CD14-positive monocyte (primary cell): ENCODE data around the gene TUBGCP3. TPM values are rescaled to one million over a fixed set of nuclear protein-coding genes. Genes with fewer than 3 reads are reported as not detected.

Experiments
- DNase-seq, 3 donors: peaks; one replicate each; pipeline ENCODE4 v3.0.0-alpha.2; 2011 to 2022
- H2AFZ ChIP-seq: 2 replicates; pipeline ENCODE4 v1.6.0; 2012; ENCODE audit warnings: mild to moderate bottlenecking, low read depth, low read length, inconsistent platforms; ENCODE audit not compliant: insufficient read depth, poor library complexity, severe bottlenecking
- H3K27ac ChIP-seq, 2 donors: 1 replicate in 1 of 2; 2 replicates in 1 of 2; pipeline ENCODE4 v1.5.1; 2012 to 2013; ENCODE audit warnings: low read length in 2 of 2, control low read depth in 1 of 2, inconsistent platforms in 1 of 2, low read depth in 1 of 2, mild to moderate bottlenecking in 1 of 2
- H3K27me3 ChIP-seq, 2 donors: one replicate each; pipeline versions ENCODE4 v1.6.0 to v1.6.1; 2011 to 2013; ENCODE audit warnings: low read length in 2 of 2; ENCODE audit not compliant: control insufficient read depth in 2 of 2, insufficient read depth in 2 of 2
- H3K36me3 ChIP-seq, 2 donors: replicated peaks in 1 of 2; 1 replicate in 1 of 2; 2 replicates in 1 of 2; pipeline versions ENCODE4 v1.5.1 to v1.6.1; 2012 to 2013; ENCODE audit warnings: low read length in 2 of 2, control low read depth in 1 of 2, inconsistent platforms in 1 of 2, mild to moderate bottlenecking in 1 of 2; ENCODE audit not compliant: insufficient read depth in 2 of 2, control insufficient read depth in 1 of 2
- H3K4me1 ChIP-seq, 2 donors: 1 replicate in 1 of 2; 2 replicates in 1 of 2; pipeline versions ENCODE4 v1.5.1 to v1.6.1; 2012 to 2013; ENCODE audit warnings: low read length in 2 of 2, control low read depth in 1 of 2, inconsistent platforms in 1 of 2, mild to moderate bottlenecking in 1 of 2, moderate library complexity in 1 of 2; ENCODE audit not compliant: insufficient read depth in 2 of 2, control insufficient read depth in 1 of 2
- H3K4me2 ChIP-seq: replicated peaks from 2 replicates; pipeline ENCODE3; 2012; ENCODE audit warnings: low read length, moderate library complexity, mild to moderate bottlenecking; ENCODE audit not compliant: poor library complexity, severe bottlenecking; ENCODE audit errors: extremely low read depth
- H3K4me3 ChIP-seq, 3 experiments: fragments of 200-600 bp in 1 of 3; sonication (generic) in 1 of 3; replicated peaks in 1 of 3; 1 replicate in 2 of 3; 2 replicates in 1 of 3; pipeline ENCODE4 v1.5.1; 2011 to 2013; ENCODE audit warnings: low read length in 3 of 3, mild to moderate bottlenecking in 3 of 3, control low read depth in 2 of 3, low read depth in 2 of 3, inconsistent platforms in 1 of 3, moderate library complexity in 1 of 3
- H3K79me2 ChIP-seq: 2 replicates; pipeline ENCODE4 v1.6.0; 2012; ENCODE audit warnings: mild to moderate bottlenecking, control low read depth, inconsistent platforms, low read length, moderate library complexity; ENCODE audit not compliant: insufficient read depth
- H3K9ac ChIP-seq: 2 replicates; pipeline ENCODE4 v1.6.0; 2017; ENCODE audit warnings: low read length, mild to moderate bottlenecking; ENCODE audit not compliant: insufficient read depth, poor library complexity, severe bottlenecking
- H3K9me3 ChIP-seq, 2 donors: replicated peaks in 1 of 2; 1 replicate in 1 of 2; 2 replicates in 1 of 2; pipeline versions ENCODE4 v1.5.1 to v1.6.1; 2012 to 2013; ENCODE audit warnings: low read length in 2 of 2, control low read depth in 1 of 2; ENCODE audit not compliant: control insufficient read depth in 1 of 2, insufficient read depth in 1 of 2
- H4K20me1 ChIP-seq: 2 replicates; pipeline ENCODE4 v1.6.0; 2012; ENCODE audit warnings: mild to moderate bottlenecking, low read length, control low read depth, moderate library complexity; ENCODE audit not compliant: insufficient read depth
- H3K27ac Mint-ChIP-seq, 7 donors: one replicate each; pipeline ENCODE4 v1.8.0; 2020; ENCODE audit warnings: mild to moderate bottlenecking in 7 of 7, mixed read lengths in 7 of 7, moderate library complexity in 6 of 7, inconsistent platforms in 2 of 7
- H3K27me3 Mint-ChIP-seq, 3 donors: one replicate each; pipeline ENCODE4 v1.8.0; 2021 to 2022; ENCODE audit warnings: low read depth in 3 of 3, mild to moderate bottlenecking in 3 of 3, mixed read lengths in 3 of 3, moderate library complexity in 3 of 3, inconsistent platforms in 1 of 3
- H3K36me3 Mint-ChIP-seq, 2 donors: one replicate each; pipeline ENCODE4 v1.8.0; 2020; ENCODE audit warnings: mixed read lengths in 2 of 2, inconsistent platforms in 1 of 2, mild to moderate bottlenecking in 1 of 2
- H3K4me1 Mint-ChIP-seq: one replicate; pipeline ENCODE4 v1.8.0; 2020; ENCODE audit warnings: mild to moderate bottlenecking, mixed read lengths
- H3K4me3 Mint-ChIP-seq, 2 donors: one replicate each; pipeline ENCODE4 v1.8.0; 2020; ENCODE audit warnings: mild to moderate bottlenecking in 2 of 2, mixed read lengths in 2 of 2, moderate library complexity in 1 of 2
- H3K9me3 Mint-ChIP-seq, 7 donors: one replicate each; pipeline ENCODE4 v1.8.0; 2020 to 2022; ENCODE audit warnings: mixed read lengths in 7 of 7, mild to moderate bottlenecking in 6 of 7, moderate library complexity in 6 of 7, inconsistent platforms in 2 of 7
- CTCF ChIP-seq: fragments of 200-600 bp; IDR thresholded peaks from one replicate; pipeline ENCODE4 v1.8.0; 2022; ENCODE audit warnings: antibody characterized with exemption, mild to moderate bottlenecking
- WGBS: methylation state at CpG from one replicate; pipeline ENCODE4 v1.1.5; 2013; ENCODE audit warnings: missing lambda C conversion rate; ENCODE audit not compliant: insufficient coverage; 5-methylcytosine and 5-hydroxymethylcytosine counted together
- intact Hi-C, 2 donors: fragments of 100-400 bp; cut with micrococcal nuclease; formaldehyde crosslinking; loops; one replicate each; pipeline versions ENCODE4 v1.15.0 to v1.15.1; 2023
- polyA plus RNA-seq, 3 donors: library from polyadenylated mRNA; depleted of rRNA in 1 of 3; unstranded in 2 of 3; stranded (reverse) in 1 of 3; fragments of 300-500 nt in 2 of 3; fragments of >200 nt in 1 of 3; fragmentation: Illumina TruSeq in 2 of 3; gene quantifications; 1 replicate in 2 of 3; 2 replicates in 1 of 3; pipeline ENCODE4 v1.2.3, GENCODE V29; 2012 to 2021

Gene TUBGCP3
- polyA plus RNA-seq, 3 donors: 25.4 to 47.1 (median 34.1) TPM

DNA sequence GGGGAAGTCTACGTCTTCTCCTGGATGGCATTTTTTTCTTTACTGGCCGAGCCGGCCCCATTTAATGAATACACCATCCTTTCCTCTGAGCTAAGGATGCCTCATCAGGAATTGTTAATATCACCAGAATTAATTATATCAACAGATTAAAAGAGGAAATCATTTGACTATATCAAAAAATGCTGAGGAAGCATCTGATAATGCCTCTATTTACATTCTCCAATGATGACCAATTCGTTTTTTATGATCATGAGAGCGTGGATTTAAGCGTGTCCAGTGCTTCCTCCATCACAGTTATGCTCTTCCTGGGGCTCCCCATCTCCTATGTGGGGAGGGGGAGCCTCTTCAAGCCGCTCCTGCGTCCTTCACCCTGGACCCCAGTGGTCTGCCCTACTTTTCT is 58.7 kb downstream of the TUBGCP3 start:
- Mint-ChIP-seq H3K27ac (no peak overlapping the region), H3K27me3 (no peaks in the 10 kb centered on the region), H3K36me3 (peaks cover 5 to 6% of the 10 kb centered on the region in 2 donors), H3K4me1 (no peaks in the 10 kb centered on the region), H3K4me3 (no peak overlapping the region), H3K9me3 (no peaks in the 10 kb centered on the region)
- TF ChIP-seq CTCF: no peak
- H4K20me1 ChIP-seq: peaks cover 3% of the 10 kb centered on the region
- DNase-seq: no peak
- WGBS: 100% methylated on average over 1 of the region's 8 CpGs
- peaks cover 24 to 48% of the 10 kb centered on the region in 2 donors for H3K36me3 ChIP-seq
- no peaks in the 10 kb centered on the region for H3K27me3 ChIP-seq
- peaks cover 2% of the 10 kb centered on the region for H3K79me2 ChIP-seq
- no peak overlapping the region for H2AFZ ChIP-seq
- H3K4me3 ChIP-seq: no peak overlapping the region
- no peak overlapping the region for H3K27ac ChIP-seq
- H3K9me3 ChIP-seq: no peaks in the 10 kb centered on the region
- no peak overlapping the region for H3K4me2 ChIP-seq
- H3K4me1 ChIP-seq: no peaks in the 10 kb centered on the region
- no peak overlapping the region for H3K9ac ChIP-seq
- intact Hi-C loops: no loop called here

GRCh38 chr13:112526146-112526853 is 61.7 kb downstream of the TUBGCP3 start:
- peaks cover 3% of the 10 kb centered on the region for H4K20me1 ChIP-seq
- no peak overlapping the region for H3K4me3 Mint-ChIP-seq
- no peak overlapping the region for H2AFZ ChIP-seq
- no peaks in the 10 kb centered on the region for H3K27me3 Mint-ChIP-seq
- no peak overlapping the region for H3K4me3 ChIP-seq
- H3K27ac Mint-ChIP-seq: no peak overlapping the region
- H3K27me3 ChIP-seq: no peaks in the 10 kb centered on the region
- peaks cover 11 to 17% of the 10 kb centered on the region in 2 donors for H3K36me3 Mint-ChIP-seq
- no peak overlapping the region for H3K9ac ChIP-seq
- H3K4me1 ChIP-seq: no peaks in the 10 kb centered on the region
- H3K9me3 Mint-ChIP-seq: no peaks in the 10 kb centered on the region
- 97% methylated on average over 9 of the region's 9 CpGs for WGBS
- no peak for TF ChIP-seq CTCF
- H3K4me2 ChIP-seq: no peak overlapping the region
- intact Hi-C loops: no loop called here
- H3K79me2 ChIP-seq: peaks cover 2% of the 10 kb centered on the region
- no peaks in the 10 kb centered on the region for H3K4me1 Mint-ChIP-seq
- DNase-seq: no peak
- H3K27ac ChIP-seq: no peak overlapping the region
- H3K36me3 ChIP-seq: peaks cover 50 to 69% of the 10 kb centered on the region in 2 donors
- no peaks in the 10 kb centered on the region for H3K9me3 ChIP-seq
